Activated naive CD4-positive, alpha-beta T cell (primary cell): ENCODE data around the gene NTSR1.
A peak's percentile ranks its signal among the peaks of the same experiment; 100 is the strongest.

ENCODE experiments used
- DNase-seq, 4 experiments: peaks; one replicate each; lab custom pipeline; 2025; lab: John Stamatoyannopoulos, UW

Gene NTSR1

GRCh38 chr20:62726276-62726675 lies 17.6 kb downstream of the NTSR1 start:
- no peak for DNase-seq

- DNase-seq: no peak
These were observed 18.3 kb downstream of the NTSR1 start for GRCh38 chr20:62726716-62727583.

- no peak for DNase-seq
These were observed 19.0 kb downstream of the NTSR1 start for GRCh38 chr20:62727584-62728027.

GRCh38 chr20:62728028-62728780 lies 19.6 kb downstream of the NTSR1 start:
- no peak for DNase-seq

GRCh38 chr20:62728781-62729300 lies 20.2 kb downstream of the NTSR1 start:
- no peak for DNase-seq

GRCh38 chr20:62730481-62730880 lies 21.8 kb downstream of the NTSR1 start:
- DNase-seq: no peak

- no peak for DNase-seq
These were observed 23.6 kb downstream of the NTSR1 start for GRCh38 chr20:62732031-62732760.

- no peak for DNase-seq
These were observed 24.3 kb downstream of the NTSR1 start for GRCh38 chr20:62732842-62733525.

- DNase-seq: no peak
These were observed 24.8 kb downstream of the NTSR1 start for GRCh38 chr20:62733526-62733842.

- no peak for DNase-seq
These were observed 25.3 kb downstream of the NTSR1 start for GRCh38 chr20:62733891-62734290.

GRCh38 chr20:62734326-62734725 lies 25.7 kb downstream of the NTSR1 start:
- no peak for DNase-seq

GRCh38 chr20:62734881-62735280 lies 26.2 kb downstream of the NTSR1 start:
- no peak for DNase-seq

- DNase-seq: no peak
These were observed 26.7 kb downstream of the NTSR1 start for GRCh38 chr20:62735331-62735821.

GRCh38 chr20:62736026-62736406 lies 27.4 kb downstream of the NTSR1 start:
- DNase-seq: no peak

- no peak for DNase-seq
These were observed 27.9 kb downstream of the NTSR1 start for GRCh38 chr20:62736407-62737071.

- no peak for DNase-seq
These were observed 28.7 kb downstream of the NTSR1 start for GRCh38 chr20:62737271-62737811.

GRCh38 chr20:62738025-62738881 lies 29.6 kb downstream of the NTSR1 start:
- DNase-seq: no peak

- no peak for DNase-seq
These were observed 30.4 kb downstream of the NTSR1 start for GRCh38 chr20:62739067-62739466.

- peak in 1 of 4 experiments; percentile 28 for DNase-seq
These were observed 31.1 kb downstream of the NTSR1 start for GRCh38 chr20:62739581-62740285.
